HG03095 (cell line): ENCODE results near the gene DYNLL1.
"Not testable (repeated sequence)": the region's sequence is repeated elsewhere in the genome, so short reads cannot be mapped to it uniquely, and the experiment has no call there.

Source experiments
- ATAC-seq: cut with Tn5 transposase; IDR thresholded peaks from one replicate; pipeline ENCODE4 v1.9.1; 2021; ENCODE audit warnings: moderate library complexity; ENCODE audit not compliant: unreplicated experiment

DYNLL1 gene

GRCh38 chr12:120495731-120496412 lies at the start of gene DYNLL1:
Gene DYNLL1 (plus strand): TSS chr12:120496113. CDS start chr12:120496422, 309 bp downstream.
- ATAC-seq = peak; percentile 86

- not testable (repeated sequence) for ATAC-seq
Observed at GRCh38 chr12:120446844-120447178, 49.1 kb upstream of the DYNLL1 start.

GRCh38 chr12:120447992-120448391 lies 47.9 kb upstream of the DYNLL1 start:
- ATAC-seq = no peak

- not testable (repeated sequence) for ATAC-seq
Observed at GRCh38 chr12:120452524-120452923, 43.4 kb upstream of the DYNLL1 start.

- ATAC-seq = no peak
Observed at GRCh38 chr12:120453060-120453750, 42.7 kb upstream of the DYNLL1 start.

GRCh38 chr12:120453977-120454376 lies 41.9 kb upstream of the DYNLL1 start:
- ATAC-seq = no peak

- no peak for ATAC-seq
Observed at GRCh38 chr12:120455302-120455701, 40.6 kb upstream of the DYNLL1 start.

GRCh38 chr12:120457133-120457532 lies 38.8 kb upstream of the DYNLL1 start:
- no peak for ATAC-seq

- no peak for ATAC-seq
Observed at GRCh38 chr12:120460157-120460556, 35.8 kb upstream of the DYNLL1 start.

GRCh38 chr12:120462099-120462640 lies 33.7 kb upstream of the DYNLL1 start:
- no peak for ATAC-seq

GRCh38 chr12:120463712-120464111 lies 32.2 kb upstream of the DYNLL1 start:
- no peak for ATAC-seq

GRCh38 chr12:120465756-120466155 lies 30.2 kb upstream of the DYNLL1 start:
- no peak for ATAC-seq

- no peak for ATAC-seq
Observed at GRCh38 chr12:120466560-120467315, 29.2 kb upstream of the DYNLL1 start.

- ATAC-seq = no peak
Observed at GRCh38 chr12:120467439-120467838, 28.5 kb upstream of the DYNLL1 start.

GRCh38 chr12:120468325-120468820 lies 27.5 kb upstream of the DYNLL1 start:
- ATAC-seq = no peak

- no peak for ATAC-seq
Observed at GRCh38 chr12:120468821-120469449, 27.0 kb upstream of the DYNLL1 start.

GRCh38 chr12:120469450-120470149 lies 26.3 kb upstream of the DYNLL1 start, which contains the start of gene SRSF9:
Gene SRSF9 (minus strand): TSS chr12:120469748. CDS start chr12:120469609, 139 bp downstream.
- peak; percentile 86 for ATAC-seq

- no peak for ATAC-seq
Observed at GRCh38 chr12:120470150-120470784, 25.6 kb upstream of the DYNLL1 start.

GRCh38 chr12:120472521-120472920 lies 23.4 kb upstream of the DYNLL1 start:
- no peak for ATAC-seq
